Esophagus squamous epithelium (tissue), 4 donors: ENCODE measurements around the gene P3H2.

Source experiments
- CTCF ChIP-seq, 6 experiments: fragments of 450-650 bp in 4 of 6; fragments of 200-600 bp in 2 of 6; sonication (generic) in 2 of 6; IDR thresholded peaks; one replicate each; pipeline ENCODE4 v1.5.1; 2016 to 2019; ENCODE audit warnings: antibody characterized with exemption in 6 of 6, mild to moderate bottlenecking in 4 of 6, moderate library complexity in 4 of 6
- POLR2A ChIP-seq, 4 donors: fragments of 450-650 bp; IDR thresholded peaks; one replicate each; pipeline ENCODE4 v1.6.1; 2017; ENCODE audit warnings: antibody characterized with exemption in 4 of 4, mild to moderate bottlenecking in 4 of 4, moderate library complexity in 3 of 4

- no peak for TF ChIP-seq CTCF (IDR thresholded peaks at IDR 0.05)
- no peak for TF ChIP-seq POLR2A (IDR thresholded peaks at IDR 0.05)
These were observed 11.3 kb downstream of the P3H2 start for GRCh38 chr3:190109441-190109840.
